Urothelium cell line (cell line): ENCODE results near the gene IL19.

Experiments
- DNase-seq: peaks from one replicate; pipeline ENCODE4 v3.0.0; 2011; ENCODE audit warnings: low spot score, mixed read lengths
- FAIRE-seq: peaks from 2 replicates; lab custom pipeline; 2011; peaks lifted over from hg19 to GRCh38; lab: Jason Lieb, UNC

The IL19 gene

GRCh38 chr1:206885341-206886060, 114.9 kb downstream of the IL19 start:
- DNase-seq (no peak), FAIRE-seq (no peak)

GRCh38 chr1:206886831-206887230, 116.3 kb downstream of the IL19 start:
- no peak for FAIRE-seq
- DNase-seq: no peak

GRCh38 chr1:206887701-206888100, 117.1 kb downstream of the IL19 start:
- FAIRE-seq (no peak), DNase-seq (no peak)

GRCh38 chr1:206890125-206891060, 119.8 kb downstream of the IL19 start:
- peak; percentile 38 for DNase-seq
- FAIRE-seq: no peak

GRCh38 chr1:206891412-206891811, 120.8 kb downstream of the IL19 start:
- FAIRE-seq: no peak

More at GRCh38 chr1:206891412-206891811, 120.8 kb downstream of the IL19 start:
- no peak for DNase-seq
